NCI-H128 (cell line): ENCODE data around the gene GPR108.

ENCODE experiments used
- DNase-seq: peaks from one replicate; lab custom pipeline; 2025; ENCODE audit not compliant: unreplicated experiment; lab: John Stamatoyannopoulos, UW

The GPR108 gene

DNA sequence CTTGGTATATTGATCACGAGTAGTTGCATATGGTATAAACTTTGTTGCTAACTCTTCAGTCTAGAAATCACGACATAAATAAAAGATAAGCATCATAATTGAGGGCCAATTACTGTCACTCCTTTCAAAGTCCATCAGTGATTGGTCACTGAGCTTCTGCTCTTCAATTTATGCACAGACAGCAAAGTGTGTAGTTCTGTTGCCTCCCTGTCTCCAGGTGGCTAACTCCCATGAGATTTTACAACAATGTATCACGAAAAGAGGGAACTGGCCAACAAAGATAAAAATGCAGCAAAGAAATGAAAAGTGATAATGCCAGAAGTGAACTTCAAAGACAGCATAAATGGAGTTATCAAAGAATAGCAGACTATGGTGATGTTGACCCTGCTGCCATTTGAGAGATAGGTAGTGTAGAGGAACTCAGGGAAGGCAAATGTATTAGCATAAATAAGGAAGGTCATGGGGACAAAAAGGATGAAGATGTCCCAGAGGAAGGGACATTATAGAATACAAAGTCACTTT is 54.7 kb downstream of the GPR108 start:
- DNase-seq, result no peak

DNA sequence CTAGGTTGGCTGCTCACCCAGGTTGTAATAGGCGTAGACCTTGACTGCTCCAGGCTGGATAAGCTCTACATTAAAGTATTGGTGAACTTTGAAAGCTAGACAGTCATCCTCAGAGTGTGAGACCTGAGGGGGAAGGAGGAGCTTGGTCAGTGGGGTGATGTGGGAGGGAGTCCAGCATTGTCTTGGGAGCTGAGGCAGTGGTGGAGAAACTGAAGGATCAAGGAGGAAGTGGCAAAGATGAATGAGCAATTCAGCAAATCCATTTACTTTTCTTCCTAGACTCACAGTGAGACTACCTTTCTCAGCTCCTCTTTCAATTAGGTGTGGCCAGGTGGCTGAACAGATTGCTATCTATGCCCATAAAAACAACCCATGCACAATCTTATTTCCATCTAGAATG is 57.2 kb downstream of the GPR108 start:
- no peak for DNase-seq
